Activated CD4-positive, alpha-beta T cell treated with anti-CD3 and anti-CD28 coated beads, Interleukin-2, amount 50 U/mL, for 24 hours (primary cell): Measurements from ENCODE around the gene KIF21A.

Source experiments
- DNase-seq, 2 donors: peaks; one replicate each; pipeline ENCODE4 v3.0.0-alpha.2; 2020; ENCODE audit warnings: low read depth in 1 of 2, low spot score in 1 of 2

KIF21A gene

GRCh38 chr12:39389399-39390150, 53.3 kb downstream of the KIF21A start:
- no peak for DNase-seq

- no peak for DNase-seq
These were observed 56.6 kb downstream of the KIF21A start for GRCh38 chr12:39386335-39386734.

GRCh38 chr12:39383114-39383513, 59.8 kb downstream of the KIF21A start:
- DNase-seq: no peak

GRCh38 chr12:39380090-39380489, 62.8 kb downstream of the KIF21A start:
- no peak for DNase-seq

GRCh38 chr12:39378341-39378740, 64.6 kb downstream of the KIF21A start:
- no peak for DNase-seq

- no peak for DNase-seq
These were observed 67.6 kb downstream of the KIF21A start for GRCh38 chr12:39375206-39375808.

- DNase-seq: no peak
These were observed 70.0 kb downstream of the KIF21A start for GRCh38 chr12:39372929-39373328.

GRCh38 chr12:39372204-39372925, 70.6 kb downstream of the KIF21A start:
- DNase-seq: no peak

- DNase-seq: no peak
These were observed 73.2 kb downstream of the KIF21A start for GRCh38 chr12:39369756-39370155.

- no peak for DNase-seq
These were observed 74.0 kb downstream of the KIF21A start for GRCh38 chr12:39368891-39369290.

GRCh38 chr12:39368096-39368495, 74.8 kb downstream of the KIF21A start:
- DNase-seq: no peak

GRCh38 chr12:39367494-39367893, 75.4 kb downstream of the KIF21A start:
- DNase-seq: no peak

- DNase-seq: no peak
These were observed 77.4 kb downstream of the KIF21A start for GRCh38 chr12:39365364-39366001.

GRCh38 chr12:39364196-39364595, 78.7 kb downstream of the KIF21A start:
- DNase-seq: no peak

- DNase-seq: no peak
These were observed 83.3 kb downstream of the KIF21A start for GRCh38 chr12:39359645-39360044.

- no peak for DNase-seq
These were observed 85.9 kb downstream of the KIF21A start for GRCh38 chr12:39357041-39357440.

- DNase-seq: no peak
These were observed 87.1 kb downstream of the KIF21A start for GRCh38 chr12:39355841-39356240.

GRCh38 chr12:39354955-39355354, 88.0 kb downstream of the KIF21A start:
- no peak for DNase-seq

GRCh38 chr12:39352471-39353017, 90.4 kb downstream of the KIF21A start:
- DNase-seq: no peak

GRCh38 chr12:39351153-39351552, 91.8 kb downstream of the KIF21A start:
- DNase-seq: no peak

GRCh38 chr12:39348941-39349626, 93.8 kb downstream of the KIF21A start:
- DNase-seq: no peak
